Measurements from ENCODE around the gene SSH2.

- TF ChIP-seq JUND (IDR thresholded peaks at IDR 0.05) (no peak), FOXM1 (IDR thresholded peaks at IDR 0.05; ENCODE audit: low read depth) (no peak), RCOR1 (IDR thresholded peaks at IDR 0.05; ENCODE audit: low read length) (no peak), CHD2 (IDR thresholded peaks at IDR 0.05; ENCODE audit: low read length, partially characterized antibody) (no peak), TCF12 (IDR thresholded peaks at IDR 0.05) (no peak), ELF1 (IDR thresholded peaks at IDR 0.05) (no peak), TEAD4 (IDR thresholded peaks at IDR 0.05; ENCODE audit: borderline replicate concordance, insufficient read depth) (no peak), POLR2AphosphoS5 (IDR thresholded peaks at IDR 0.05; ENCODE audit: low read depth, low read length) (no peak), EP300 (IDR thresholded peaks at IDR 0.05; ENCODE audit: borderline replicate concordance in 1 of 2, low read depth in 1 of 2, low read length in 1 of 2) (no peak), RAD21 (IDR thresholded peaks at IDR 0.05; ENCODE audit: low read length) (no peak)
- TF ChIP-seq, protein P1, sequence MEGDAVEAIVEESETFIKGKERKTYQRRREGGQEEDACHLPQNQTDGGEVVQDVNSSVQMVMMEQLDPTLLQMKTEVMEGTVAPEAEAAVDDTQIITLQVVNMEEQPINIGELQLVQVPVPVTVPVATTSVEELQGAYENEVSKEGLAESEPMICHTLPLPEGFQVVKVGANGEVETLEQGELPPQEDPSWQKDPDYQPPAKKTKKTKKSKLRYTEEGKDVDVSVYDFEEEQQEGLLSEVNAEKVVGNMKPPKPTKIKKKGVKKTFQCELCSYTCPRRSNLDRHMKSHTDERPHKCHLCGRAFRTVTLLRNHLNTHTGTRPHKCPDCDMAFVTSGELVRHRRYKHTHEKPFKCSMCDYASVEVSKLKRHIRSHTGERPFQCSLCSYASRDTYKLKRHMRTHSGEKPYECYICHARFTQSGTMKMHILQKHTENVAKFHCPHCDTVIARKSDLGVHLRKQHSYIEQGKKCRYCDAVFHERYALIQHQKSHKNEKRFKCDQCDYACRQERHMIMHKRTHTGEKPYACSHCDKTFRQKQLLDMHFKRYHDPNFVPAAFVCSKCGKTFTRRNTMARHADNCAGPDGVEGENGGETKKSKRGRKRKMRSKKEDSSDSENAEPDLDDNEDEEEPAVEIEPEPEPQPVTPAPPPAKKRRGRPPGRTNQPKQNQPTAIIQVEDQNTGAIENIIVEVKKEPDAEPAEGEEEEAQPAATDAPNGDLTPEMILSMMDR (IDR thresholded peaks at IDR 0.05), result no peak
These were observed 270.9 kb downstream of the SSH2 start for GRCh38 chr17:29659155-29659554.

All from SK-N-SH (cell line).